ENCODE data around the gene DNAAF2.

DNAAF2 gene

DNA sequence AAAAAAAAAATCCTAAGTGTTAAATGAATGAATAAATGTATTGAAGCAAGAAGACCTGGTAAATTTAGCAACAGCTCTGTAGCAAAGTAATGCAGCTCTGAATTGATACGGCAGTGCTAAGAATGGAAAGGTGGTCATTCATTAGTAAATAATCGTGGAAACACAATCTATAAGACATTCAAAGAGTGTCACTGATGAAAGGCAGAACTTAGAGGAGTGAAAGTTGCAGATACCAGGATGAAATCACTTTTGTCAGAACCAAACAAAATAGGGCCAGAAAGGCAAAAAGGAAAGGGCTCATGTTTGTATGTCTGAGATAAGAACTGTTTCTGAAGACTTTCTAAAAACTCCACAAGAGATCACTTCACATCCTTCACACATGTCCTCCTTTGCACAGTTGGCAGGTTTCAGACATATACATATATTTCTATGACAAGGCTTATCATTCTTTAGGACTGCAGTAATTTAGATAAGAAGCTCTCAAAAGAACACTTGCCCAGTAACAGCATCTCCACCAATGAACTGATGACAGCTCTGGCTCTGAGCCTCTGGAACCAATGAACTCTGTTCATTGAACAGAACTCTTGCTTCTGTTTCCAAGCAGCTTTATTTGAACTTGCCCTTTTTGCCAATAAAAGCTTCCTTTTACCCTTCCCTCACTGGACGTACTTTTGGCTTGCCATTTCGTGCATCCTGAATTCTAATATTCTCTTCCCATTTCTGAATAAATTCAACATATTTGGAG lies 40.5 kb downstream of the DNAAF2 start:
- no peaks in the 10 kb centered on the region for H3K9me3 ChIP-seq (ENCODE audit: control insufficient read depth, insufficient read depth, low read depth, low read length)
- no peak for TF ChIP-seq ZNF677 (tag by site-specific recombination; IDR thresholded peaks at IDR 0.05)
- peak; percentile 34; the same call in 1 of the 2 replicates for TF ChIP-seq ZXDB (tag by site-specific recombination; IDR thresholded peaks at IDR 0.05)
- no peak for TF ChIP-seq BCL11B (tag by site-specific recombination; IDR thresholded peaks at IDR 0.05; ENCODE audit: low read depth)
- TF ChIP-seq, protein P1, sequence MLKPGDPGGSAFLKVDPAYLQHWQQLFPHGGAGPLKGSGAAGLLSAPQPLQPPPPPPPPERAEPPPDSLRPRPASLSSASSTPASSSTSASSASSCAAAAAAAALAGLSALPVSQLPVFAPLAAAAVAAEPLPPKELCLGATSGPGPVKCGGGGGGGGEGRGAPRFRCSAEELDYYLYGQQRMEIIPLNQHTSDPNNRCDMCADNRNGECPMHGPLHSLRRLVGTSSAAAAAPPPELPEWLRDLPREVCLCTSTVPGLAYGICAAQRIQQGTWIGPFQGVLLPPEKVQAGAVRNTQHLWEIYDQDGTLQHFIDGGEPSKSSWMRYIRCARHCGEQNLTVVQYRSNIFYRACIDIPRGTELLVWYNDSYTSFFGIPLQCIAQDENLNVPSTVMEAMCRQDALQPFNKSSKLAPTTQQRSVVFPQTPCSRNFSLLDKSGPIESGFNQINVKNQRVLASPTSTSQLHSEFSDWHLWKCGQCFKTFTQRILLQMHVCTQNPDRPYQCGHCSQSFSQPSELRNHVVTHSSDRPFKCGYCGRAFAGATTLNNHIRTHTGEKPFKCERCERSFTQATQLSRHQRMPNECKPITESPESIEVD (tag by site-specific recombination; IDR thresholded peaks at IDR 0.05), result peak; percentile 47; the same call in 1 of the 2 replicates
- TF ChIP-seq FEZF1 (tag by site-specific recombination; IDR thresholded peaks at IDR 0.05), result peak; percentile 87
- peak; percentile 71 for TF ChIP-seq PRDM1 (tag by site-specific recombination; IDR thresholded peaks at IDR 0.05)
- TF ChIP-seq OSR2 (tag by site-specific recombination; IDR thresholded peaks at IDR 0.05), result 0 out of 2 replicates have a peak, but pooled peaks have one; percentile 40
- peak; percentile 77 for TF ChIP-seq ZNF510 (tag by site-specific recombination; IDR thresholded peaks at IDR 0.05; ENCODE audit: insufficient replicate concordance)
- peak; percentile 35; the same call in 1 of the 2 replicates for TF ChIP-seq ZNF843 (tag by site-specific recombination; IDR thresholded peaks at IDR 0.05)
- CTCF ChIA-PET, result interaction anchor here (1.4 to 1.6 kb wide), 2 partner anchors 8 to 267 kb away, joined by 3 to 4 read pairs; partner anchors contain the start of gene RPS29

GRCh38 chr14:49593016-49593415 lies 42.0 kb downstream of the DNAAF2 start:
- H3K27ac ChIP-seq (ENCODE audit: extremely low read depth, low read depth, low read length), result no peak overlapping the region
- no peaks in the 10 kb centered on the region for H3K9me3 ChIP-seq (ENCODE audit: control insufficient read depth, insufficient read depth, low read depth, low read length)
- POLR2A ChIA-PET, result interaction anchor here (1.0 kb wide), 1 partner anchor 10 kb away, joined by 5 read pairs; no protein-coding TSS in a partner anchor
- no peak for TF ChIP-seq GLI4 (tag by site-specific recombination; IDR thresholded peaks at IDR 0.05)
- no peak for TF ChIP-seq ZNF138 (tag by site-specific recombination; IDR thresholded peaks at IDR 0.05; ENCODE audit: borderline replicate concordance)
- TF ChIP-seq, protein P2, sequence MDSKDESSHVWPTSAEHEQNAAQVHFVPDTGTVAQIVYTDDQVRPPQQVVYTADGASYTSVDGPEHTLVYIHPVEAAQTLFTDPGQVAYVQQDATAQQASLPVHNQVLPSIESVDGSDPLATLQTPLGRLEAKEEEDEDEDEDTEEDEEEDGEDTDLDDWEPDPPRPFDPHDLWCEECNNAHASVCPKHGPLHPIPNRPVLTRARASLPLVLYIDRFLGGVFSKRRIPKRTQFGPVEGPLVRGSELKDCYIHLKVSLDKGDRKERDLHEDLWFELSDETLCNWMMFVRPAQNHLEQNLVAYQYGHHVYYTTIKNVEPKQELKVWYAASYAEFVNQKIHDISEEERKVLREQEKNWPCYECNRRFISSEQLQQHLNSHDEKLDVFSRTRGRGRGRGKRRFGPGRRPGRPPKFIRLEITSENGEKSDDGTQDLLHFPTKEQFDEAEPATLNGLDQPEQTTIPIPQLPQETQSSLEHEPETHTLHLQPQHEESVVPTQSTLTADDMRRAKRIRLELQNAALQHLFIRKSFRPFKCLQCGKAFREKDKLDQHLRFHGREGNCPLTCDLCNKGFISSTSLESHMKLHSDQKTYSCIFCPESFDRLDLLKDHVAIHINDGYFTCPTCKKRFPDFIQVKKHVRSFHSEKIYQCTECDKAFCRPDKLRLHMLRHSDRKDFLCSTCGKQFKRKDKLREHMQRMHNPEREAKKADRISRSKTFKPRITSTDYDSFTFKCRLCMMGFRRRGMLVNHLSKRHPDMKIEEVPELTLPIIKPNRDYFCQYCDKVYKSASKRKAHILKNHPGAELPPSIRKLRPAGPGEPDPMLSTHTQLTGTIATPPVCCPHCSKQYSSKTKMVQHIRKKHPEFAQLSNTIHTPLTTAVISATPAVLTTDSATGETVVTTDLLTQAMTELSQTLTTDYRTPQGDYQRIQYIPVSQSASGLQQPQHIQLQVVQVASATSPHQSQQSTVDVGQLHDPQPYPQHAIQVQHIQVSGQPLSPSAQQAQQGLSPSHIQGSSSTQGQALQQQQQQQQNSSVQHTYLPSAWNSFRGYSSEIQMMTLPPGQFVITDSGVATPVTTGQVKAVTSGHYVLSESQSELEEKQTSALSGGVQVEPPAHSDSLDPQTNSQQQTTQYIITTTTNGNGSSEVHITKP (tag by site-specific recombination; IDR thresholded peaks at IDR 0.05), result no peak
- TF ChIP-seq ZNF549 (tag by site-specific recombination; IDR thresholded peaks at IDR 0.05), result no peak
- TF ChIP-seq, protein P3, sequence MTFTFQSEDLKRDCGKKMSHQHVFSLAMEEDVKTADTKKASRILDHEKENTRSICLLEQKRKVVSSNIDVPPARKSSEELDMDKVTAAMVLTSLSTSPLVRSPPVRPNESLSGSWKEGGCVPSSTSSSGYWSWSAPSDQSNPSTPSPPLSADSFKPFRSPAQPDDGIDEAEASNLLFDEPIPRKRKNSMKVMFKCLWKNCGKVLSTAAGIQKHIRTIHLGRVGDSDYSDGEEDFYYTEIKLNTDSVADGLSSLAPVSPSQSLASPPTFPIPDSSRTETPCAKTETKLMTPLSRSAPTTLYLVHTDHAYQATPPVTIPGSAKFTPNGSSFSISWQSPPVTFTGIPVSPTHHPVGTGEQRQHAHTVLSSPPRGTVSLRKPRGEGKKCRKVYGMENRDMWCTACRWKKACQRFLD (tag by site-specific recombination; IDR thresholded peaks at IDR 0.05), result no peak
- no peak for TF ChIP-seq SP2 (tag by site-specific recombination; IDR thresholded peaks at IDR 0.05)
- TF ChIP-seq ZSCAN30 (tag by site-specific recombination; IDR thresholded peaks at IDR 0.05), result no peak
- CTCF ChIA-PET, result no interaction called here
- H3K4me1 ChIP-seq (ENCODE audit: control insufficient read depth, insufficient read depth, low read length), result peaks cover 14% of the 10 kb centered on the region
- H3K4me3 ChIP-seq (ENCODE audit: low read depth, low read length), result no peak overlapping the region
- no peaks in the 10 kb centered on the region for H3K36me3 ChIP-seq (ENCODE audit: control insufficient read depth in 2 of 2, insufficient read depth in 1 of 2, low read length in 2 of 2)

More for the DNA sequence above, 40.5 kb downstream of the DNAAF2 start:
- H3K4me3 ChIP-seq (ENCODE audit: low read depth, low read length), result no peak overlapping the region
- POLR2A ChIA-PET, result interaction anchor here (0.7 to 3.1 kb wide), 6 partner anchors 9 to 794 kb away, joined by 3 to 27 read pairs (median 5); partner anchors contain the start of genes MGAT2, NEMF, RPL36AL and RPS29
- H3K36me3 ChIP-seq (ENCODE audit: control insufficient read depth in 2 of 2, insufficient read depth in 1 of 2, low read length in 2 of 2), result no peaks in the 10 kb centered on the region
- peak overlapping the region; percentile 64 for H3K27ac ChIP-seq (ENCODE audit: extremely low read depth, low read depth, low read length)
- peaks cover 14% of the 10 kb centered on the region for H3K4me1 ChIP-seq (ENCODE audit: control insufficient read depth, insufficient read depth, low read length)
